H9 (cell line): ENCODE results near the gene CARD11. TPM values are rescaled to one million over a fixed set of nuclear protein-coding genes. Genes with fewer than 3 reads are reported as not detected.

ENCODE experiments used
- DNase-seq: peaks from one replicate; pipeline ENCODE4 v3.0.0-alpha.2; 2017
- H2AFZ ChIP-seq: one replicate; pipeline ENCODE4 v1.6.1; 2013; ENCODE audit warnings: mild to moderate bottlenecking, low read length, control low read depth, moderate library complexity
- H2AK5ac ChIP-seq: 2 replicates; pipeline ENCODE4 v1.6.1; 2013; ENCODE audit warnings: low read length, control low read depth, mixed read lengths; ENCODE audit not compliant: insufficient read length
- H2BK120ac ChIP-seq: one replicate; pipeline ENCODE4 v1.6.1; 2013; ENCODE audit warnings: low read depth, mild to moderate bottlenecking, low read length, control low read depth, inconsistent platforms; ENCODE audit not compliant: poor library complexity, severe bottlenecking
- H2BK12ac ChIP-seq: 2 replicates; pipeline ENCODE4 v1.6.1; 2013; ENCODE audit warnings: low read length, control low read depth, mixed read lengths, low read depth; ENCODE audit not compliant: insufficient read length
- H2BK15ac ChIP-seq: 2 replicates; pipeline ENCODE4 v1.6.1; 2013; ENCODE audit warnings: low read depth, low read length, control low read depth
- H2BK20ac ChIP-seq: one replicate; pipeline ENCODE4 v1.6.1; 2013; ENCODE audit warnings: low read depth, mild to moderate bottlenecking, low read length, control low read depth, inconsistent platforms; ENCODE audit not compliant: poor library complexity, severe bottlenecking
- H2BK5ac ChIP-seq: 2 replicates; pipeline ENCODE4 v1.6.1; 2013; ENCODE audit warnings: low read length, control low read depth, mixed read lengths; ENCODE audit not compliant: insufficient read length
- H3K14ac ChIP-seq: 2 replicates; pipeline ENCODE4 v1.6.1; 2013; ENCODE audit warnings: low read length, control low read depth; ENCODE audit not compliant: insufficient read depth
- H3K18ac ChIP-seq: 2 replicates; pipeline ENCODE4 v1.6.1; 2013; ENCODE audit warnings: low read depth, mild to moderate bottlenecking, mixed read lengths, low read length, control low read depth; ENCODE audit not compliant: insufficient read length
- H3K23ac ChIP-seq: 2 replicates; pipeline ENCODE4 v1.6.1; 2013; ENCODE audit warnings: low read length, control low read depth, mixed read lengths, low read depth; ENCODE audit not compliant: insufficient read length
- H3K23me2 ChIP-seq: 2 replicates; pipeline ENCODE4 v1.6.1; 2013; ENCODE audit warnings: low read depth, mild to moderate bottlenecking, mixed read lengths, low read length, control low read depth; ENCODE audit not compliant: insufficient read length, poor library complexity, severe bottlenecking
- H3K27ac ChIP-seq: 2 replicates; pipeline ENCODE4 v1.5.1; 2013; ENCODE audit warnings: low read length, control low read depth, mixed read lengths, low read depth; ENCODE audit not compliant: insufficient read length
- H3K27me3 ChIP-seq: 2 replicates; pipeline ENCODE4 v1.6.1; 2013; ENCODE audit warnings: low read length, control low read depth, inconsistent platforms; ENCODE audit not compliant: insufficient read depth
- H3K4ac ChIP-seq: 2 replicates; pipeline ENCODE4 v1.6.1; 2013; ENCODE audit warnings: low read depth, mild to moderate bottlenecking, control low read depth, inconsistent platforms, low read length, moderate library complexity
- H3K4me1 ChIP-seq: 2 replicates; pipeline ENCODE4 v1.6.1; 2013; ENCODE audit warnings: low read length, control low read depth, inconsistent platforms; ENCODE audit not compliant: insufficient read depth
- H3K4me2 ChIP-seq: 2 replicates; pipeline ENCODE4 v1.6.1; 2013; ENCODE audit warnings: low read length, control low read depth, mixed read lengths; ENCODE audit not compliant: insufficient read length, insufficient read depth
- H3K56ac ChIP-seq: 2 replicates; pipeline ENCODE4 v1.6.1; 2013; ENCODE audit warnings: low read depth, mild to moderate bottlenecking, mixed read lengths, low read length, control low read depth; ENCODE audit not compliant: insufficient read length
- H3K79me1 ChIP-seq: 2 replicates; pipeline ENCODE4 v1.6.1; 2013; ENCODE audit warnings: low read depth, mild to moderate bottlenecking, moderate library complexity, low read length, control low read depth, inconsistent platforms; ENCODE audit not compliant: insufficient read depth, poor library complexity, severe bottlenecking
- H3K79me2 ChIP-seq: 2 replicates; pipeline ENCODE4 v1.6.1; 2013; ENCODE audit warnings: low read length, control low read depth, inconsistent platforms; ENCODE audit not compliant: insufficient read depth
- H3K9ac ChIP-seq: 2 replicates; pipeline ENCODE4 v1.6.1; 2013; ENCODE audit warnings: low read length, control low read depth, mixed read lengths; ENCODE audit not compliant: insufficient read length; ENCODE audit errors: extremely low read depth
- H3K9me3 ChIP-seq: one replicate; pipeline ENCODE4 v1.6.1; 2013; ENCODE audit warnings: low read depth, low read length, inconsistent platforms; ENCODE audit not compliant: control insufficient read depth
- H3T11ph ChIP-seq: one replicate; pipeline ENCODE4 v1.6.1; 2013; ENCODE audit warnings: mild to moderate bottlenecking, low read length, control low read depth, inconsistent platforms
- H4K20me1 ChIP-seq: one replicate; pipeline ENCODE4 v1.6.1; 2013; ENCODE audit not compliant: control insufficient read depth, insufficient read length, insufficient read depth
- H4K5ac ChIP-seq: 2 replicates; pipeline ENCODE4 v1.6.1; 2013; ENCODE audit warnings: low read depth, mild to moderate bottlenecking, mixed read lengths, low read length, control low read depth; ENCODE audit not compliant: insufficient read length
- H4K8ac ChIP-seq: replicated peaks from 2 replicates; pipeline ENCODE4 v1.6.1; 2013; ENCODE audit warnings: low read length, control low read depth, mixed read lengths, low read depth; ENCODE audit not compliant: insufficient read length
- H4K91ac ChIP-seq: 2 replicates; pipeline ENCODE4 v1.6.1; 2013; ENCODE audit warnings: low read depth, mild to moderate bottlenecking, moderate library complexity, mixed read lengths, low read length, control low read depth; ENCODE audit not compliant: insufficient read length
- H3K27ac Mint-ChIP-seq, 3 experiments: 2 replicates in 2 of 3; 3 replicates in 1 of 3; pipeline ENCODE4 v1.8.0; 2020 to 2021; ENCODE audit warnings: mixed read lengths in 3 of 3, mild to moderate bottlenecking in 1 of 3, moderate library complexity in 1 of 3
- H3K27me3 Mint-ChIP-seq: 2 replicates; pipeline ENCODE4 v1.8.0; 2021; ENCODE audit warnings: low read depth, mild to moderate bottlenecking, moderate library complexity, mixed read lengths
- H3K36me3 Mint-ChIP-seq, 3 experiments: 2 replicates in 2 of 3; 3 replicates in 1 of 3; pipeline ENCODE4 v1.8.0; 2020 to 2021; ENCODE audit warnings: low read depth in 3 of 3, mixed read lengths in 3 of 3; ENCODE audit not compliant: insufficient read depth in 1 of 3
- H3K4me1 Mint-ChIP-seq, 2 experiments: 2 replicates each; pipeline ENCODE4 v1.8.0; 2020; ENCODE audit warnings: mixed read lengths in 2 of 2
- H3K4me3 Mint-ChIP-seq, 2 experiments: 2 replicates in 1 of 2; 3 replicates in 1 of 2; pipeline ENCODE4 v1.8.0; 2020 to 2021; ENCODE audit warnings: mild to moderate bottlenecking in 2 of 2, mixed read lengths in 2 of 2, moderate library complexity in 1 of 2
- H3K9me3 Mint-ChIP-seq, 2 experiments: 2 replicates in 1 of 2; 3 replicates in 1 of 2; pipeline ENCODE4 v1.8.0; 2020; ENCODE audit warnings: mild to moderate bottlenecking in 2 of 2, mixed read lengths in 2 of 2, moderate library complexity in 1 of 2
- WGBS: extraction: QIAGEN DNeasy Blood & Tissue Kit; methylation state at CpG from one replicate; pipeline ENCODE4 v1.1.7; 2013; ENCODE audit warnings: missing lambda C conversion rate, low lambda C conversion rate, mixed read lengths; ENCODE audit not compliant: insufficient read length; ENCODE audit errors: extremely low coverage; 5-methylcytosine and 5-hydroxymethylcytosine counted together
- total RNA-seq: library from RNA; stranded (reverse); gene quantifications from 2 replicates; pipeline ENCODE4 v1.2.1, GENCODE V29; 2021
- TF ChIP-seq, protein P1 (sequence below): fragments of 200-600 bp; sonication (generic); conservative IDR thresholded peaks from 3 replicates; pipeline ENCODE4 v1.8.0; 2021; ENCODE audit warnings: antibody characterized with exemption, mild to moderate bottlenecking

Gene CARD11
- total RNA-seq, 1 experiment from 2014 or later, result 20.0 TPM

DNA sequence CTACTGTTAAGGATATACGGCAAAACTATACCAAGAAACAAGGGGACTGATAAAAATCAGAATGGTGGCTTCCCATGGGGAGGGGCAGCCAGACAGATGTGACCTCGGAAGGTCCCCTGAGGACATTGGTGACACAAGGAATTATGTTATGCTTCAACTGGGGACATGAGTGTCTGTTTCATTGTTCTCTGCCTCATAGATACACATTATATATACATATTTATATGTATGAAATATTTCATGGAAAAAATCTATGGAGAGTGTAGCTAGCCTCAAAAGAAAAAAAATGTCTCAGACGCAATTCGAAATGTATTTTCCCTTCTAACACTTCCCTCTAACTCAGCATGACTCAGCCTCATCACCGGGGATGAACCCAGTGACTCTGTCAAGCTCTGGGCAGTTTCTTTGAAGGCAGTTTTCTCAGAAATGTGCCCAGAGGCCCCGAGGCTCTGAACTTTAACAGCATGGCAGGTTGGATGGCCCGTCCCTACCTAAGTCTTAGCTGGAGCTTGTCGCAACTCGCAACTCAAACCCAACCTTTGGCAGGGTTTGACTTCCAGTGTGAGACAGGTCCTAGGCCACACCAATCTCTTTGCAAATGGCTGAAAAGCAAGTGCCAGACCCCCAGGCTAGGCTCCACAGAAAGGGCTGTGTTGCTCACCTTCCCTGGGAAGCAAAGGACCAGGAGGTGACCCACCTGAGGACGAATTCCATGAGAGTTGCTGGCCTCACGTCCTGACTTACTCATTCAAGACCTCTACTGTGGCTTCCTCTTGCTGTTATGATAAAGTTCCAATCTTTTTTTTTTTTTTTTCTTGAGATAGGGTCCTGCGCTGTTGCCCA lies 86.9 kb downstream of the CARD11 start:
- Histone ChIP-seq H2AFZ (no peak overlapping the region), H3K4me2 (no peak overlapping the region), H2BK5ac (no peak overlapping the region), H2BK12ac (no peak overlapping the region), H4K5ac (no peak overlapping the region), H4K20me1 (no peaks in the 10 kb centered on the region), H3K27me3 (no peaks in the 10 kb centered on the region), H3K18ac (no peak overlapping the region), H3K23me2 (no peaks in the 10 kb centered on the region), H3K4me1 (no peaks in the 10 kb centered on the region), H3K9me3 (no peaks in the 10 kb centered on the region), H2BK20ac (no peak overlapping the region), H3K79me1 (no peaks in the 10 kb centered on the region), H3K9ac (no peak overlapping the region), H2BK120ac (no peak overlapping the region), H3K14ac (no peak overlapping the region), H3K23ac (no peak overlapping the region), H3K27ac (no peak overlapping the region), H4K91ac (no peak overlapping the region), H3K79me2 (no peaks in the 10 kb centered on the region), H4K8ac (no peak overlapping the region), H3K56ac (no peak overlapping the region), H3K4ac (no peak overlapping the region), H2AK5ac (no peak overlapping the region), H2BK15ac (no peak overlapping the region), H3T11ph (no peak overlapping the region)
- Mint-ChIP-seq H3K27me3 (no peaks in the 10 kb centered on the region; the same call in 1 of the 2 replicates), H3K4me3 (no peak overlapping the region), H3K4me1 (peaks cover 2 to 5% of the 10 kb centered on the region in 2 experiments), H3K27ac (no peak overlapping the region), H3K36me3 (peaks cover 5 to 18% (median 16%) of the 10 kb centered on the region in 3 experiments; a peak in 5 of 7 replicates), H3K9me3 (peaks cover 3 to 5% of the 10 kb centered on the region in 2 experiments; a peak in 4 of 5 replicates)
- no peak for DNase-seq
- no CpG with 5 or more reads among the region's 12 CpGs for WGBS
- TF ChIP-seq, protein P1, sequence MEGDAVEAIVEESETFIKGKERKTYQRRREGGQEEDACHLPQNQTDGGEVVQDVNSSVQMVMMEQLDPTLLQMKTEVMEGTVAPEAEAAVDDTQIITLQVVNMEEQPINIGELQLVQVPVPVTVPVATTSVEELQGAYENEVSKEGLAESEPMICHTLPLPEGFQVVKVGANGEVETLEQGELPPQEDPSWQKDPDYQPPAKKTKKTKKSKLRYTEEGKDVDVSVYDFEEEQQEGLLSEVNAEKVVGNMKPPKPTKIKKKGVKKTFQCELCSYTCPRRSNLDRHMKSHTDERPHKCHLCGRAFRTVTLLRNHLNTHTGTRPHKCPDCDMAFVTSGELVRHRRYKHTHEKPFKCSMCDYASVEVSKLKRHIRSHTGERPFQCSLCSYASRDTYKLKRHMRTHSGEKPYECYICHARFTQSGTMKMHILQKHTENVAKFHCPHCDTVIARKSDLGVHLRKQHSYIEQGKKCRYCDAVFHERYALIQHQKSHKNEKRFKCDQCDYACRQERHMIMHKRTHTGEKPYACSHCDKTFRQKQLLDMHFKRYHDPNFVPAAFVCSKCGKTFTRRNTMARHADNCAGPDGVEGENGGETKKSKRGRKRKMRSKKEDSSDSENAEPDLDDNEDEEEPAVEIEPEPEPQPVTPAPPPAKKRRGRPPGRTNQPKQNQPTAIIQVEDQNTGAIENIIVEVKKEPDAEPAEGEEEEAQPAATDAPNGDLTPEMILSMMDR, result no peak
